WTC11 (cell line): ENCODE results near the gene CNTNAP2.

Experiments
- ATF2 ChIP-seq: sonication (generic); formaldehyde crosslinking; IDR thresholded peaks from 2 replicates; pipeline ENCODE4 v1.8.1; 2022; ENCODE audit warnings: low read depth, missing genetic modification reagents, borderline replicate concordance
- CREM ChIP-seq: sonication (generic); formaldehyde crosslinking; IDR thresholded peaks from 2 replicates; pipeline ENCODE4 v1.8.1; 2022; ENCODE audit warnings: mild to moderate bottlenecking, missing genetic modification reagents, moderate library complexity
- CTCF ChIP-seq: fragments of 200-600 bp; IDR thresholded peaks from 2 replicates; pipeline ENCODE4 v1.8.0; 2022; ENCODE audit warnings: antibody characterized with exemption
- ERG ChIP-seq: fragments of 250-450 bp; sonication (Bioruptor Pico); IDR thresholded peaks from 2 replicates; pipeline ENCODE4 v1.8.0; 2021; ENCODE audit warnings: mild to moderate bottlenecking
- FOXJ3 ChIP-seq: sonication (generic); formaldehyde crosslinking; IDR thresholded peaks from 2 replicates; pipeline ENCODE4 v1.9.0; 2021; ENCODE audit warnings: missing genetic modification reagents, mild to moderate bottlenecking, borderline replicate concordance
- MXD4 ChIP-seq: fragments of 250-450 bp; sonication (Bioruptor Pico); IDR thresholded peaks from 2 replicates; pipeline ENCODE4 v1.8.0; 2021; ENCODE audit warnings: mild to moderate bottlenecking, moderate library complexity, borderline replicate concordance
- NFYB ChIP-seq: sonication (generic); formaldehyde crosslinking; conservative IDR thresholded peaks from 2 replicates; pipeline ENCODE4 v1.8.0; 2022; ENCODE audit warnings: low read depth, missing genetic modification reagents
- RELA ChIP-seq: sonication (generic); formaldehyde crosslinking; IDR thresholded peaks from 2 replicates; pipeline ENCODE4 v1.8.1; 2022; ENCODE audit warnings: missing genetic modification reagents, mild to moderate bottlenecking, borderline replicate concordance
- SMAD3 ChIP-seq: sonication (generic); formaldehyde crosslinking; IDR thresholded peaks from 2 replicates; pipeline ENCODE4 v1.8.0; 2022; ENCODE audit warnings: missing genetic modification reagents, mild to moderate bottlenecking, borderline replicate concordance
- TF ChIP-seq, protein P1 (sequence below): fragments of 250-450 bp; sonication (Bioruptor Pico); conservative IDR thresholded peaks from 2 replicates; pipeline ENCODE4 v1.9.0; 2021; ENCODE audit warnings: mild to moderate bottlenecking
- TF ChIP-seq, protein P2 (sequence below): sonication (generic); formaldehyde crosslinking; IDR thresholded peaks from 2 replicates; pipeline ENCODE4 v1.8.1; 2023; ENCODE audit warnings: mild to moderate bottlenecking, missing genetic modification reagents, moderate library complexity
- TF ChIP-seq, protein P3 (sequence below): sonication (generic); formaldehyde crosslinking; IDR thresholded peaks from 2 replicates; pipeline ENCODE4 v1.8.0; 2023; ENCODE audit warnings: mild to moderate bottlenecking, missing genetic modification reagents
- TF ChIP-seq, protein P4 (sequence below): sonication (generic); formaldehyde crosslinking; IDR thresholded peaks from 2 replicates; pipeline ENCODE4 v1.8.1; 2023; ENCODE audit warnings: mild to moderate bottlenecking, moderate library complexity, missing genetic modification reagents

GRCh38 chr7:148374396-148375259 lies 2258.0 kb downstream of the CNTNAP2 start:
- no peak for TF ChIP-seq CTCF
- TF ChIP-seq CREM: no peak
- TF ChIP-seq, protein P1, sequence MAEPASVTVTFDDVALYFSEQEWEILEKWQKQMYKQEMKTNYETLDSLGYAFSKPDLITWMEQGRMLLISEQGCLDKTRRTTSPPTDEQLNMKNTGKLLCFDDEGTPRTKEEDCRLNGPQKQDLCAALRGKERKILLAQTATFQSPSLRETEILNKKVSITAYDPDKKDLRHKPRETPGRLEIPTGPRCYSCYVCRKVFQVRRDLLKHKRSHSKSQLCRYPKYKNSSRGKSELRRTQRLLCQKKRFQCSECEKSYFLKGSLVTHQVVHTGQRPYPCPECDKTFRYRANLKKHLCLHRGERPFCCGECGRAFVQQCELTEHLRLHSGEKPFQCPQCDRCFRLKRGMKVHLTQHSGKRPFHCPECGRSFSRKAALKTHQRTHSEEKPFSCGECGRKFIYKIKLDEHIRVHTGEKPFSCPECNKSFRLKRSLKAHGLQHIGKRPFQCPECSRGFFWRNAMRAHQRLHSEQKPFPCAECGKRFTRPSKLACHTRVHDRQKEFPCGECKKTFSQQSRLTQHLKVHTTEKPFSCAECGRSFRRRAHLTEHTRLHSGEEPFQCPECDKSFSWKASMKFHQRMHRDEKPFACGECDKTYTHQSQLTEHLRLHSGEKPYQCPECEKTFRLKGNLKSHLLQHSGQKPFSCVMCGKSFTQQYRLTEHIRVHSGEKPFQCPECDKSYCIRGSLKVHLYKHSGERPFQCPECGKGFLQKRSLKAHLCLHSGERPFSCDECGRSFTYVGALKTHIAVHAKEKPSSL: no peak
- TF ChIP-seq, protein P2, sequence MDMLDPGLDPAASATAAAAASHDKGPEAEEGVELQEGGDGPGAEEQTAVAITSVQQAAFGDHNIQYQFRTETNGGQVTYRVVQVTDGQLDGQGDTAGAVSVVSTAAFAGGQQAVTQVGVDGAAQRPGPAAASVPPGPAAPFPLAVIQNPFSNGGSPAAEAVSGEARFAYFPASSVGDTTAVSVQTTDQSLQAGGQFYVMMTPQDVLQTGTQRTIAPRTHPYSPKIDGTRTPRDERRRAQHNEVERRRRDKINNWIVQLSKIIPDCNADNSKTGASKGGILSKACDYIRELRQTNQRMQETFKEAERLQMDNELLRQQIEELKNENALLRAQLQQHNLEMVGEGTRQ (CRISPR knock-in tag): no peak
- TF ChIP-seq RELA: no peak
- TF ChIP-seq, protein P3, sequence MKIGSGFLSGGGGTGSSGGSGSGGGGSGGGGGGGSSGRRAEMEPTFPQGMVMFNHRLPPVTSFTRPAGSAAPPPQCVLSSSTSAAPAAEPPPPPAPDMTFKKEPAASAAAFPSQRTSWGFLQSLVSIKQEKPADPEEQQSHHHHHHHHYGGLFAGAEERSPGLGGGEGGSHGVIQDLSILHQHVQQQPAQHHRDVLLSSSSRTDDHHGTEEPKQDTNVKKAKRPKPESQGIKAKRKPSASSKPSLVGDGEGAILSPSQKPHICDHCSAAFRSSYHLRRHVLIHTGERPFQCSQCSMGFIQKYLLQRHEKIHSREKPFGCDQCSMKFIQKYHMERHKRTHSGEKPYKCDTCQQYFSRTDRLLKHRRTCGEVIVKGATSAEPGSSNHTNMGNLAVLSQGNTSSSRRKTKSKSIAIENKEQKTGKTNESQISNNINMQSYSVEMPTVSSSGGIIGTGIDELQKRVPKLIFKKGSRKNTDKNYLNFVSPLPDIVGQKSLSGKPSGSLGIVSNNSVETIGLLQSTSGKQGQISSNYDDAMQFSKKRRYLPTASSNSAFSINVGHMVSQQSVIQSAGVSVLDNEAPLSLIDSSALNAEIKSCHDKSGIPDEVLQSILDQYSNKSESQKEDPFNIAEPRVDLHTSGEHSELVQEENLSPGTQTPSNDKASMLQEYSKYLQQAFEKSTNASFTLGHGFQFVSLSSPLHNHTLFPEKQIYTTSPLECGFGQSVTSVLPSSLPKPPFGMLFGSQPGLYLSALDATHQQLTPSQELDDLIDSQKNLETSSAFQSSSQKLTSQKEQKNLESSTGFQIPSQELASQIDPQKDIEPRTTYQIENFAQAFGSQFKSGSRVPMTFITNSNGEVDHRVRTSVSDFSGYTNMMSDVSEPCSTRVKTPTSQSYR (CRISPR knock-in tag): no peak
- TF ChIP-seq ATF2: no peak
- TF ChIP-seq ERG (CRISPR knock-in tag): no peak
- no peak for TF ChIP-seq FOXJ3
- TF ChIP-seq, protein P4, sequence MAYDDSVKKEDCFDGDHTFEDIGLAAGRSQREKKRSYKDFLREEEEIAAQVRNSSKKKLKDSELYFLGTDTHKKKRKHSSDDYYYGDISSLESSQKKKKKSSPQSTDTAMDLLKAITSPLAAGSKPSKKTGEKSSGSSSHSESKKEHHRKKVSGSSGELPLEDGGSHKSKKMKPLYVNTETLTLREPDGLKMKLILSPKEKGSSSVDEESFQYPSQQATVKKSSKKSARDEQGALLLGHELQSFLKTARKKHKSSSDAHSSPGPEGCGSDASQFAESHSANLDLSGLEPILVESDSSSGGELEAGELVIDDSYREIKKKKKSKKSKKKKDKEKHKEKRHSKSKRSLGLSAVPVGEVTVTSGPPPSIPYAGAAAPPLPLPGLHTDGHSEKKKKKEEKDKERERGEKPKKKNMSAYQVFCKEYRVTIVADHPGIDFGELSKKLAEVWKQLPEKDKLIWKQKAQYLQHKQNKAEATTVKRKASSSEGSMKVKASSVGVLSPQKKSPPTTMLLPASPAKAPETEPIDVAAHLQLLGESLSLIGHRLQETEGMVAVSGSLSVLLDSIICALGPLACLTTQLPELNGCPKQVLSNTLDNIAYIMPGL: no peak
- TF ChIP-seq SMAD3 (CRISPR knock-in tag): no peak
- TF ChIP-seq MXD4 (CRISPR knock-in tag): no peak
- no peak for TF ChIP-seq NFYB (CRISPR knock-in tag)
